ENCODE data around the gene ARMC5.

ARMC5 gene

DNA sequence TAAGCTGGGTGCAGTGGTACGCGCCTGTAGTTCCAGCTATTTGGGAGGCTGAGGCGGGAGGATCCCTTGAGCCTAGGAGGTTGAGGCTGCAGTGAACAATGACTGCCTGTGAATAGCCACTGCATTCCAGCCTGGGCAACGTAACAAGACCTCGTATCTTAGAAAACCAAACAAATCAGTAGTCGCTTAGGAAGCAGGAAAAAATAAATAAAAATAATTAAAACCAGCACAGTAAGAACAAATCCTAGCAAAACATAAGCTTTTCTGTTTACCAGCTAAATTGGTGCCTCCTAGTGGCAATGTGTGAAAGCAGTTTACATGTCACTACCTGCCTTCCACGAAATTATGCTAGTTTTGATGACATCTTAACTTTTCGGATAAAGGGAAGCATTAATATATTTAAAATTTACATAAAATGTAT is 1.3 kb downstream of the ARMC5 start:
- no peak for DNase-seq (ENCODE audit: low read depth, low spot score)

DNA sequence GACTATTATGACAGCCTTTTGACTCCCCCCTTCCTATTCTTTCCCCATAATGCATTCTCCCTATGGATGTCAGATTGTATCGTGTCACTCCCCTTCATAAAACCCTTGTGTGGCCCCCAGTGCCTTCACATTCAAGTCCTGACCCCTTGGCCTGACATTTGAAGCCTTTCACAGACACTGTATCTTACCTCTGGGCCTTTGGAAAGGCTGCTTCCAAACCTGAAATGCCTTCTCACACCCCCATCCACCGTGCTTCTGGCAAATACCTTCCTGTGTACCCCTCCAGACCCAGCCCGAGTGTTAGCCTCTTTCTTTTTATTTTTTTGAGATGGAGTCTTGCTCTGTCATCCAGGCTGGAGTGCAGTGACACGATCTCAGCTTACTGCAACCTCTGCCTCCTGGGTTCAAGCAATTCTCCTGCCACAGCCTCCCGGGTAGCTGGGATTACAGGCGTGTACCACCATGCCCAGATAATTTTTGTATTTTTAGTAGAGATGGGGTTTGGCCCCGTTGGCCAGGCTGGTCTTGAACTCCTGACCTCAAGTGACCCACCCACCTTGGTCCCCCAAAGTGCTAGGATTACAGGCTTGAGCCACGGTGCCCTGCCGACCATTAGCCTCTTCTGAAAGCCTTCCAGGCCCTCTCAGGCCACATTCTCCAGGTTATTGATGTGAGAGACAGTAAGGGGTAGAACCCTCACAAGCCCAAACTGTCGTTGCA is 2.1 kb downstream of the ARMC5 start:
- DNase-seq (ENCODE audit: low read depth, low spot score) = no peak

DNA sequence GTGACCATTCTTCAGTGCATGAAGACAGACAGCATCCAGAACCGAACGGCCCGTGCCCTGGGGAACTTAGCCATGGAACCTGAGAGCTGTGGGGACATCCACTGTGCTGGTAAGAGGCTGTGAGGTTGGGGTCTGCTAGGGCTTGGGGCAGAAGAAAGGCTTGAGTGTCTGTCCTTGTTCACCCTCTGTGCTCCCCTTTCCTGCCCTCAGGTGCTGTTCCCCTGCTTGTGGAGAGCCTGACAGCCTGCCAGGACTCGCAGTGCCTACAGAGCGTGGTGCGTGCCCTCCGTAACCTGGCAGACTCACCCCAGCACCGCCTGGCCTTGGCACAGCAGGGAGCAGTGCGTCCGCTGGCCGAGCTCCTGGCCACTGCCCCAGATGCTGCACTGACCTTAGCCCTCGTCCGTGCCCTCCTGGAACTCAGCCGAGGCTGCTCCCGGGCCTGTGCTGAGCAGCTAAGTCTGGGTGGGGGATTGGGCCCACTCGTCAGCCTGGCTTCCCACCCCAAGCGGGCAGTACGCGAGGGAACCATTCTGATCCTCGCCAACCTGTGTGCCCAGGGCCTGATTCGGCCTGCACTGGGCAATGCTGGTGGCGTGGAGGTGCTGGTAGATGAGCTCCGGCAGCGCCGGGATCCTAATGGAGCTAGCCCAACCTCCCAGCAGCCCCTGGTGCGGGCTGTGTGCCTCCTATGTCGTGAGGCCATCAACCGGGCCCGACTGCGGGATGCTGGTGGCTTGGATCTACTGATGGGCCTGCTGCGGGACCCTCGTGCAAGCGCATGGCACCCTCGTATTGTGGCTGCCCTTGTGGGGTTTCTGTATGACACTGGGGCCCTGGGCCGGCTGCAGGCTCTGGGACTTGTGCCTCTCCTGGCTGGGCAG is 2.9 kb downstream of the ARMC5 start:
- DNase-seq (ENCODE audit: low read depth, low spot score) = no peak

DNA sequence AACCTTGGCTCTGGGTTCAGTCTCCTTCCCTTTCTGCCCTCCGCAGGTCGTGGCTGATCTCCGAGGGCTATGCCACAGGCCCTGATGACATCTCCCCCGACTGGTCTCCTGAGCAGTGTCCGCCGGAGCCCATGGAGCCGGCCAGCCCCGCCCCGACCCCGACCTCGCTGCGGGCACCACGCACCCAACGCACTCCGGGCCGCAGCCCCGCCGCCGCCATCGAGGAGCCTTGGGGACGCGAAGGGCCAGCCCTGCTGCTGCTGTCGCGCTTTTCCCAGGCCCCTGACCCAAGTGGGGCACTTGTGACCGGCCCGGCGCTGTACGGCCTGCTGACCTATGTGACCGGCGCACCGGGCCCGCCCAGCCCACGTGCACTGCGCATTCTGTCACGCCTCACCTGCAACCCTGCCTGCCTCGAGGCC is 5.1 kb downstream of the ARMC5 start:
- DNase-seq (ENCODE audit: low read depth, low spot score) = no peak

DNA sequence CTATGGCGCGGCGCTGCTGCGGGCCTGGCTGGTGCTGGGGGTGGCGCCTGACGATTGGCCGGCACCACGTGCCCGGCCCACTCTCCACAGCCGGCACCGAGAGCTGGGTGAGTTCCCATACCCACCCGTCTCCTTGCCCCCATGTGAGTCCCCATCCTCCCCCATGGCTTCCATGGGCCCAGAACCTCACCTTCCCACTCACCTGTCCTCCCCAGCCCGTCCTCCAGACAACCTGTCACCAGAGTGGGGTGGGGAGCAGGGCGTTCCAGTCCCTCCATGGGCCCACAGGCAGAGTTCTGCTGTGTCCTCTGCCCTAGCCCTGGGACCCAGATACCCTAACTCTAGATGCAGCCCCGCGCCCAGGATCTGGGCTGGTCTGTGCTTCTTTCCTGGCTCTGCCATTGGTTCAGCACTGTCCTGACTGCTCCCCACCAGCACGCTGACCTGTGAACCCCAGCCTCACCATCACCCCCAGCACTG is 5.5 kb downstream of the ARMC5 start:
- no peak for DNase-seq (ENCODE audit: low read depth, low spot score)

DNA sequence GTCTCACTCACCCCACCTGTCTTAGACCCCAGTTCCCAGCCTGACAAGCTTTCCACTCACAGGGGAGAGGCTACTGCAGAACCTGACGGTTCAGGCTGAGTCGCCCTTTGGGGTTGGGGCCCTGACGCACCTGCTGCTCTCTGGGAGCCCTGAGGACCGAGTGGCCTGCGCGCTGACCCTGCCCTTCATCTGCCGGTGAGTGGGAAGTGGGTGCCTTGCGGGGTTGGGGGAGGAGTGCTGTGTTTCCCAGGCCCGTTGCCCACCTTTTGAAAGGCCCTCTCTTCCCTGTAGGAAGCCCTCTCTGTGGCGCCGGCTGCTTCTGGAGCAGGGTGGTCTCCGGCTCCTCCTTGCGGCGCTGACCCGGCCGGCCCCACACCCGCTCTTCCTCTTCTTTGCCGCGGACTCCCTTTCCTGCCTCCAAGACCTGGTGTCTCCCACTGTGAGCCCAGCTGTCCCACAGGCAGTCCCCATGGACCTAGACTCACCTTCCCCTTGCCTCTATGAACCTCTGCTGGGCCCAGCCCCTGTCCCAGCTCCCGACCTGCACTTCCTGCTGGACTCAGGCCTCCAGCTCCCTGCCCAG is 6.6 kb downstream of the ARMC5 start:
- no peak for DNase-seq (ENCODE audit: low read depth, low spot score)

DNA sequence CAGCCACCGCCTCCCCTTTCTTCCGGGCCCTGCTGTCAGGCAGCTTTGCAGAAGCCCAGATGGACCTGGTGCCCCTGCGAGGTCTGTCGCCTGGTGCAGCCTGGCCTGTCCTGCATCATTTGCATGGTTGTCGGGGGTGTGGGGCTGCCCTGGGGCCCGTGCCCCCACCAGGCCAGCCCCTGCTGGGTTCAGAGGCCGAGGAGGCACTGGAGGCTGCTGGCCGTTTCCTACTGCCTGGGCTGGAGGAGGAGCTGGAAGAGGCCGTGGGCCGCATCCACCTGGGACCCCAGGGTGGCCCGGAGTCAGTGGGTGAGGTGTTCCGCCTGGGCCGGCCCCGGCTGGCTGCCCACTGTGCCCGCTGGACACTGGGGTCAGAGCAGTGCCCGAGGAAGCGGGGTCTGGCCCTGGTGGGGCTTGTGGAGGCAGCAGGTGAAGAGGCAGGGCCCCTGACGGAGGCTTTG is 7.1 kb downstream of the ARMC5 start:
- DNase-seq (ENCODE audit: low read depth, low spot score) = no peak

DNA sequence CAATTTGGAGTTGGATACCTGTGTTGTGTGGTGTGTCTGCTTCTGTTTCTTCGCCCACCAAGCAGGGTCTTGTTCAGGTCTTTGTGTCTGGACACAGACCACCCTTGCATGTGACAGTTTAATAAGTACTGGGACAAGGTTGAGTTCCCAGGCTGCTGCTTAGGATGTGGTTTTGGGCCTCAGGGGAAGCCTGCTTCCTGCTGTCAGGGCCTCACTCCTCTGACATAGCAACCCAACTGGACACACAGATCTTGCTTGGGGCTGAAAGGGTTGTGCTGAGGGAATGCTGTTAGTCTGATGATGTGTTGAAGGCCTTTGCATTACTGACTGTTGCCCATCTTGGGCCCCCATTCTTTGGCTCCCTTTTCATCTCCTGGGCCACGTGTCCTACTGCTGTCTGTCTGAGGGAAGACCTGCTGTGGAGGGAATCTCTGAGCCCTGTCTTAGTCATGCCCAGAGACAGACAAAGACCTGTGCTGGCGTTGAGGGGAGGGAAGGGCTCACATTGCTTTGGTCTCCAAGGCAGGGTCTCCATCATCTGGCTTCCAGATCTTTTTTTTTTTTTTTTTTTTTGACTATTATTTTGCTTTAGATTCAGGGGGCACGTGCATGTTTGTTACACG is 8.0 kb downstream of the ARMC5 start:
- DNase-seq (ENCODE audit: low read depth, low spot score) = no peak

DNA sequence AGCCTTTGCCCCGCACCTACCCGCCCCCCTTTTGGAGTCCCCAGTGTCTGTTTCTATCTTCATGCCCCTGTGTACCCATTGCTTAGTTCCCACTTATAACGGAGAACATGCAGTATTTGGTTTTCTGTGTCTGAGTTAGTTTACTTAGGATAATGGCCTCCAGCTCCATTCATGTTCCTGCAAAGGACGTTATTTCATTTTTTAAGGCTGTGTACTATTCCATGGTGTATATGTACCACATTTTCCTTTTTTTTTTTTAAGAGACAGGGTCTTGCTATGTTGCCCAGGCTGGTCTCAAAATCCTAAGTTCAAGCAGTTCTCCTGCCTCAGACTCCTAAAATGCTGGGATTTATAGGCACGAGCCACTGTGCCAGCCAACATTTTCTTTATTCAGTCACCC is 8.6 kb downstream of the ARMC5 start:
- DNase-seq (ENCODE audit: low read depth, low spot score) = no peak

DNA sequence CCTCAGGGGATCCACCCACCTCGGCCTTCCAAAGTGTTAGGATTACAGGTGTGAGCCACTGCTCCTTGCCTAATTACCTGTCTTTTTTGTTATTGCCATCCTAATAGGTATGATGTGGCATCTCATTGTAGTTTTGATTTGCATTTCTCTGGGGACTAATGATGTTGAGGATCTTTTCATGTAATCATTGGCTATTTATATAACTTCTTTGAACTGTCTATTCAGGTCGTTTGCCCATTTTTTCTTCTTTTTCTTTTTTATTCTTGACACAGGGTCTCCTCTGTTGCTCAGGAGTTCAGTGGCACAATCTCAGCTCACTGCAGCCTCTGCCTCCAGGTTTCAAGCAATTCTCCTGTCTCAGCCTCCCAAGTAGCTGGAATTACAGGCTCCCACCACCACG is 11.3 kb downstream of the ARMC5 start:
- no peak for DNase-seq (ENCODE audit: low read depth, low spot score)

DNA sequence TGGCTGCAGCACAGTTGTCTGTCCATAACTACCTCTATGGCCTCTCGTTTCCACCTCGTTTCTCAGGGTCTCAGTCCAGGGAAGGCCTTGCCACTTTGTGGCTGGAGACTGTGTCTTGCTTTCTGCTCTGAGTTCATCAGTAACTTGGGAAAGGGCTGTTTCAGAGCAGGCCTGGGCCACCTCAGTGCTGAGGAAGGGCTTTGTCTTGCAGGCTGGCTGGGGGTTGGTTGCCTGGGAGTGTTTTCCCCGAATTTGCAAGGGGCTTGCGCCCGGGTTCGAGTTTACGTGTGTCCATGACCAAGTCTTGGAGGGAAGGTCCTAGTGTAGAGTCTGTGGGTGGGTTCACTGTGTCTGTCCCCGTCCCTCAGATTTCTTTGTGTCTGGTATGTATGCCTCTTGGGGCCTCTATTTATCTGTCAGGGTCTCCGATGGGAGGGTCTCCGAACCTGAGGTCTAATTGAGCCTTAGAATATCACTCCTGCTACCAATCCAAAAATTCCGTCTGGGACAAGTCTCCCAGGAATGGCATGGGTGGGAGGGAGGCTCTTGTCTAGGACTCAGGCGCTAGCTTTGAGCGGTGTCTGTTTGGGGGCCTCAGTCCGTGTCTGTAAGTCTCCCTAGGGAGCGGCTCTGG is 12.1 kb downstream of the ARMC5 start:
- DNase-seq (ENCODE audit: low read depth, low spot score) = no peak

DNA sequence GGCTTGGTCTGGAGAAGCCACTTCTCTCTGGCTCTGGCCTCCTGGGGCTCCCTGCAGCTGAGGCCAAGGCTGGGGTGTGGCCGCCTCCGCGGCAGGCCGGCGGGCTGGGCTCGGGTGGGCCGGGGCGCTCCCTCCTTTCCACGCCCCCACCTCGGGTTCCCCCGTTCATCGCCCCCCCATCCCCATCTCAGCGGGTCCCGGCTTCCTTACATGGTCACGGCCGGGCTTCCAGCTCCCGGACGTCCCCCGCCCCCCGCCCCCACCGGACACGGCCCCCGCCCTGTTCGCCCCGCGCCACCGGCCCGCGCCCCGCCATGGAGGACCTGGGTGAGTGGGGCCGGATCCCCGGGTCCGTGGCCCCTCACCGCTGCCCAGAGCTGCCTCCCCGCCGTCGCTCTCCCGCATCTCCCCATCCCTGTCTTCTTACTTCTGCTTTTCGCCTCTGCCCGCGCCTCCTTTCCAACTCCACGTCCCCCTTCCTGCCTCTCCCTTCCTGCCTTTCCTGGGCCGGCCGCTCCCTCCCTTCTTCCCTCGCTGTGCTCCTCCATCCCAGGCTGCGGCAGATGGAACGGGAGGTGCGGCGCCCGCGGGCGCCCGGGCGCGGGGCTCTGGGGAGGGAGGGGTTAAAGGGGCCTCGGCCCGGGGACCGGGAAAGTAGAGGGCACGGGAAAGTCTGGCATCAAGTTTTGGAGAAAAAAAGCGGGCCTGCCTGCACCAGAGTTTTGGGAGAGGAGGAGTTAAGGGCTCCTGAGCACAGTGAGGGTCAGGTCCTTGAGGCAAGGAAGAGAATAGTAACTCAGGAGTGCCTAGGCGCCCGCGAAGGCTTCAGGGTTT is 12.8 kb downstream of the ARMC5 start, which contains the start of gene TGFB1I1:
TGFB1I1 (plus strand) TSS at position 278 of the 834 bp plus-strand sequence; CDS start at position 315, 37 bp downstream.
- DNase-seq (ENCODE audit: low read depth, low spot score) = no peak

DNA sequence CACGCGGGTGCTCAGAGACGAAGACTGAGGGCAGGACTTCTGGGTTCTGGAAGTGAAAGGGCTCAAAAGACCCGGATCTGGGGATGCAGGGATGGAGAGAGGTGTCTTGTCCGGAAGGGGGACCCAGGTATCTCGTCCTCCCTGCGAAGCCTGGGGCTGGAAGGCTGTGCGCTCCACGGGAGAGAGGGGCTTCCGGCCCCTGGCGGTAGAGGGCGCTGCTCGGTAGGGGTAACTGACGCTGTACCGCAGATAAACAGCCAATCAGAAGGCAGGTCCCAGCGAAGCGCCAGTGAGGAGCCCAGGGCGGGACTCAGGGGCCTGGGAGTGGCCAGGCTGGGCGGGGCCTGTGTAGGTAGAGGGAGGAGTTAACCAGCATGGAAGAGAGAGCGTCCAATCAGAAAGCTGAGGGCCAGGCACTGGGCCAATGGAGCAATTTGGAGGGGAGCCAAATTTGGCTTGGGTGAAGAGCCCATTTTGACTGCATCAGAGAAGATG is 13.5 kb downstream of the ARMC5 start:
- no peak for DNase-seq (ENCODE audit: low read depth, low spot score)

DNA sequence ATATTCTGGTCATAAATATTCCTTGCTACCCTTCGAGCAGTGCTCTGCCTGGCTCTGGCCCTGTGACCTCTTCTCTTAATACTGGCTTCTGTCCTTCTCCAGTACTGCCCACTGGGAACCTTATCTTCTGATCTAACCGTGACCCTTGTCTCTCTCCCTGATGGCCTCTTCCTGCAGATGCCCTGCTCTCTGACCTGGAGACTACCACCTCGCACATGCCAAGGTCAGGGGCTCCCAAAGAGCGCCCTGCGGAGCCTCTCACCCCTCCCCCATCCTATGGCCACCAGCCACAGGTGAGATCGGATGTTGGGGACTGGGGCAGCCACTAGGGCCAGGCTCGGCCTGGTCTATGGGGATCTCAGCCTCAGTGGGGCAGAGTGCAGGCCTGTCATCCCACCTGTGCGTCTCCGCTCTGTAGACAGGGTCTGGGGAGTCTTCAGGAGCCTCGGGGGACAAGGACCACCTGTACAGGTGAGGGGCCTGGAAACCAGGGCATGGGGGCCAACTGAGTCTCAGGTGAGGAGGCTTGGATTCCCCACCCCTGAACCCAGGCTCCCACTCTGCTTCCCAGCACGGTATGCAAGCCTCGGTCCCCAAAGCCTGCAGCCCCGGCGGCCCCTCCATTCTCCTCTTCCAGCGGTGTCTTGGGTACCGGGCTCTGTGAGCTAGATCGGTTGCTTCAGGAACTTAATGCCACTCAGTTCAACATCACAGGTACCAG is 14.1 kb downstream of the ARMC5 start:
- DNase-seq (ENCODE audit: low read depth, low spot score) = no peak

DNA sequence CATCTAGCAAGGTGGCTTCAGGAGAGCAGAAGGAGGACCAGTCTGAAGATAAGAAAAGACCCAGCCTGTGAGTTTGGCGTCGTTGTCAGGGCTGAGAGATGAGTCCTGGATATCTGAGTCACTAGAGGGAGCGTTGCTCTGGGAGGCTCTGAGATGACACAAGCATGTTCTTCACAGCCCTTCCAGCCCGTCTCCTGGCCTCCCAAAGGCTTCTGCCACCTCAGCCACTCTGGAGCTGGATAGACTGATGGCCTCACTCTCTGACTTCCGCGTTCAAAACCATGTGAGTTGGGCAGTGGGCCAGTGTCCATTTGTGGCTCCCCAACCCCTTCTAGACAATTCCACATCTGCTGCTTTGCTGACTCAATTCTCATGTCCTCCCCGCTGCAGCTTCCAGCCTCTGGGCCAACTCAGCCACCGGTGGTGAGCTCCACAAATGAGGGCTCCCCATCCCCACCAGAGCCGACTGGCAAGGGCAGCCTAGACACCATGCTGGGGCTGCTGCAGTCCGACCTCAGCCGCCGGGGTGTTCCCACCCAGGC is 14.9 kb downstream of the ARMC5 start:
- DNase-seq (ENCODE audit: low read depth, low spot score) = no peak

DNA sequence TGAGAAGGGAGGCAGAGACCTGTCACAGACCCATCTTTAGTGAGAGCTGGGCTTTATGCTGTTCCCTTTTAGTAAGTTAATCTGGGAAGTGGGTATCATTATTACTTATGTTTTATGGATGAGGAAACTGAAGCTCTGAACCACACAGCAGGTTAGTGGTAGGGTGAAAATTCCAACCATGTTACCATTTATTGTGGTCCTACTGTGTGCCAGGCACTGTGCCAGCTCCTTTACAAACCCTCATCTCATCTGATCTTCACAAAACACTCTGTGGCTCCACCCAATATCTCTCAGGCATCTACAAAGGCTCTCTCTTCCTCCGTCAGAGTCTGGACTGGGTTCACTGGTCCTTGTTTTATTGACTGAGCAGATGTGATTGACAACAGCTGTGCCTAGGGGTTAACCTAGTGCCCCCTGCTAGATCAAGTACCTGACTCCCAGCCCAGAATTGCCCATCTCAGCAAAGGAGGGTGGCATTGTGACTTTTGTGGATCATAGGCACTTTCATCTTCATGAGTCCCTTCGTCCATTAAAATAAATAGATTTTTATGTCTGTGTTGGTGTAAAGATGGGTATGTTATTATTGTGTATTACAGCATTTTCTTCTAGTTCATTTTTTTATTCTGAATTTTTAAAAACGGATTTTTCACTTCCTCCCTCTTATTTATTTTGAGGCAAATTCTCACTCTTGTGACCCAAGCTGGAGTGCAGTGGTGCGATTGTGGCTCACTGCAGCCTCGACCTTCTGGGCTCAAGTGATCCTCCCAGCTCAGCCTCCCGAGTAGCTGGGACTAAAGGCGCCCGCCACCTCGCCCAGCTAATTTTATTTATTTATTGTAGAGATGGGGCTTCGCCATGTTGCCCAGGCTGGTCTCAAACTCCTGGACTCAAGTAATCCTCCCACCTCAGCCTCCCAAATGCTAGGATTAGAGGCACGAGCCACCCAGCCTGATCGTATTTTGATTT is 15.8 kb downstream of the ARMC5 start:
- no peak for DNase-seq (ENCODE audit: low read depth, low spot score)

DNA sequence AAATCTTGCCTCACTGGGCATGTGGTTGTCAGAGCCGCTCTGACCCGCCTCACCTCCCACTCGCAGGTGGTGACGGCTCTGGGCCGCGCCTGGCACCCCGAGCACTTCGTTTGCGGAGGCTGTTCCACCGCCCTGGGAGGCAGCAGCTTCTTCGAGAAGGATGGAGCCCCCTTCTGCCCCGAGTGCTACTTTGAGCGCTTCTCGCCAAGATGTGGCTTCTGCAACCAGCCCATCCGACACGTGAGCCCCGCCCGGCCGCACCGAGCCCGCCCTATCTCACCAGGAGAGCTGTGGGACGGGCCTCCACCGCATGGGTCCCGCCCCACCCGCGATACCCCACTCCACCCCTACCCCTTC is 16.6 kb downstream of the ARMC5 start:
- DNase-seq (ENCODE audit: low read depth, low spot score) = no peak

Data from activated naive CD8-positive, alpha-beta T cell treated with anti-CD3 and anti-CD28 coated beads, Interleukin-2, amount 50 U/mL, for 16 hours (primary cell).